ENCODE results near the gene COMMD10.

DNA sequence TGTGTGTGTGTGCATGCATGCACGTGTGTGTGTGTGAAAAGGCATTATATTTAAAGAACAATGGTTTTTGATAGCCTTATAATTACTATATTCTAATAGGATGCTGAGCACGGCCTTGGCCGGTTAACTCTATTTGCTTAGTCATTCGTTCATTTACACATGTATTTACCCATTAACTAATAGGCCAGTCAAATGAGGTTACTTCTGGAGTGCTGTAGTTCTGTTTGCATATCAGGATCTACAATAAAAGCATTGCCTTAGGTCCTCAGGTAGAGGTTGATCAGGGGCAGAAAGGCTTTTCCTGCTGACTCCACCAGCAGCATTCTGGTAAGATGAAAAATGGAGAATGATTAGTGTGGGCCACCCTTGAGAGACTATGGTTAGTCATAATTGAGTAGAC is 219.0 kb downstream of the COMMD10 start:
- no peak for TF ChIP-seq TAF1 (IDR thresholded peaks at IDR 0.05; ENCODE audit: borderline replicate concordance, insufficient read depth, low read length)
- TF ChIP-seq POLR2AphosphoS5 (IDR thresholded peaks at IDR 0.05; ENCODE audit: low read depth, low read length): no peak
